Activated CD8-positive, alpha-beta memory T cell treated with anti-CD3 and anti-CD28 coated beads, Interleukin-2, amount 10 ng/mL, durations not matched to agents 7 days and 5 days (primary cell): ENCODE results near the gene DCDC2C. TPM values are rescaled to one million over a fixed set of nuclear protein-coding genes. Genes with fewer than 3 reads are reported as not detected.

ENCODE experiments used
- ATAC-seq: fragments of 150-1000 bp; cut with Tn5 transposase; one replicate; pipeline ENCODE4 v1.10.0; 2021; ENCODE audit warnings: moderate library complexity
- CTCF ChIA-PET: fragments of 350-600 bp; sonication (Branson Sonifier 250); formaldehyde crosslinking; loops from one replicate; lab custom pipeline; 2021; ENCODE audit warnings: antibody characterized with exemption; lab: Charles Lee
- DNase-seq: peaks from one replicate; pipeline ENCODE4 v3.0.0-alpha.2; 2020
- H3K27ac Mint-ChIP-seq: one replicate; pipeline ENCODE4 v1.8.0; 2021; ENCODE audit warnings: mild to moderate bottlenecking, mixed read lengths
- H3K27me3 Mint-ChIP-seq: one replicate; pipeline ENCODE4 v1.8.0; 2021; ENCODE audit warnings: mixed read lengths
- H3K36me3 Mint-ChIP-seq: one replicate; pipeline ENCODE4 v1.8.0; 2021; ENCODE audit warnings: mild to moderate bottlenecking, mixed read lengths
- H3K4me1 Mint-ChIP-seq: one replicate; pipeline ENCODE4 v1.8.0; 2021; ENCODE audit warnings: mixed read lengths
- H3K4me3 Mint-ChIP-seq: one replicate; pipeline ENCODE4 v1.8.0; 2021; ENCODE audit warnings: mild to moderate bottlenecking, moderate library complexity, mixed read lengths
- H3K9me3 Mint-ChIP-seq: one replicate; pipeline ENCODE4 v1.8.0; 2022; ENCODE audit warnings: low read depth, mixed read lengths
- total RNA-seq, 2 experiments: library from RNA; stranded (reverse); gene quantifications; one replicate each; pipeline ENCODE4 v1.2.3, GENCODE V29; 2021

Gene DCDC2C
- total RNA-seq, 2 experiments from 2014 or later: not detected

GRCh38 chr2:3730646-3731045, 27.3 kb downstream of the DCDC2C start:
- Mint-ChIP-seq H3K4me1 (no peaks in the 10 kb centered on the region), H3K9me3 (no peaks in the 10 kb centered on the region), H3K27ac (no peak overlapping the region), H3K36me3 (no peaks in the 10 kb centered on the region), H3K27me3 (peaks cover 2% of the 10 kb centered on the region), H3K4me3 (no peak overlapping the region)
- no peak for ATAC-seq
- CTCF ChIA-PET: interaction anchor here (4.0 kb wide), 1 partner anchor 50 kb away, joined by 28 read pairs; no protein-coding TSS in a partner anchor
- DNase-seq: no peak

GRCh38 chr2:3731829-3732228, 28.5 kb downstream of the DCDC2C start:
- Mint-ChIP-seq H3K9me3 (no peaks in the 10 kb centered on the region), H3K27ac (no peak overlapping the region), H3K36me3 (no peaks in the 10 kb centered on the region), H3K4me1 (no peaks in the 10 kb centered on the region), H3K4me3 (no peak overlapping the region), H3K27me3 (peaks cover 7% of the 10 kb centered on the region)
- DNase-seq (no peak), ATAC-seq (no peak)
- CTCF ChIA-PET: no interaction called here

- DNase-seq: no peak
- no peak overlapping the region for H3K27ac Mint-ChIP-seq
- H3K27me3 Mint-ChIP-seq: peaks cover 11% of the 10 kb centered on the region
- no peaks in the 10 kb centered on the region for H3K4me1 Mint-ChIP-seq
- H3K4me3 Mint-ChIP-seq: no peak overlapping the region
- no peaks in the 10 kb centered on the region for H3K36me3 Mint-ChIP-seq
- CTCF ChIA-PET: no interaction called here
- H3K9me3 Mint-ChIP-seq: no peaks in the 10 kb centered on the region
- no peak for ATAC-seq
Measured at GRCh38 chr2:3736112-3736511, 32.7 kb downstream of the DCDC2C start.

- no peaks in the 10 kb centered on the region for H3K36me3 Mint-ChIP-seq
- H3K4me3 Mint-ChIP-seq: no peak overlapping the region
- H3K9me3 Mint-ChIP-seq: no peaks in the 10 kb centered on the region
- ATAC-seq (no peak), DNase-seq (no peak)
- H3K27me3 Mint-ChIP-seq: peaks cover 12% of the 10 kb centered on the region
- no peaks in the 10 kb centered on the region for H3K4me1 Mint-ChIP-seq
- no peak overlapping the region for H3K27ac Mint-ChIP-seq
- CTCF ChIA-PET: no interaction called here
Measured at GRCh38 chr2:3737128-3737527, 33.8 kb downstream of the DCDC2C start.

- Mint-ChIP-seq H3K9me3 (no peaks in the 10 kb centered on the region), H3K27ac (no peak overlapping the region), H3K4me1 (no peaks in the 10 kb centered on the region), H3K36me3 (no peaks in the 10 kb centered on the region), H3K4me3 (no peak overlapping the region), H3K27me3 (peaks cover 12% of the 10 kb centered on the region)
- CTCF ChIA-PET: no interaction called here
- DNase-seq (no peak), ATAC-seq (no peak)
Measured at GRCh38 chr2:3738454-3738853, 35.1 kb downstream of the DCDC2C start.

GRCh38 chr2:3739313-3739712, 35.9 kb downstream of the DCDC2C start:
- Mint-ChIP-seq H3K27me3 (peaks cover 12% of the 10 kb centered on the region), H3K4me1 (no peaks in the 10 kb centered on the region), H3K36me3 (no peaks in the 10 kb centered on the region), H3K27ac (no peak overlapping the region), H3K9me3 (no peaks in the 10 kb centered on the region), H3K4me3 (no peak overlapping the region)
- DNase-seq (no peak), ATAC-seq (no peak)
- CTCF ChIA-PET: interaction anchor here (1.8 kb wide), 1 partner anchor 41 kb away, joined by 5 read pairs; no protein-coding TSS in a partner anchor

GRCh38 chr2:3741396-3741795, 38.0 kb downstream of the DCDC2C start:
- H3K36me3 Mint-ChIP-seq: no peaks in the 10 kb centered on the region
- no peak for ATAC-seq
- H3K27me3 Mint-ChIP-seq: peaks cover 5% of the 10 kb centered on the region
- DNase-seq: no peak
- no peak overlapping the region for H3K27ac Mint-ChIP-seq
- H3K4me3 Mint-ChIP-seq: no peak overlapping the region
- no peaks in the 10 kb centered on the region for H3K4me1 Mint-ChIP-seq
- CTCF ChIA-PET: interaction anchor here (1.0 kb wide), 1 partner anchor 39 kb away, joined by 3 read pairs; no protein-coding TSS in a partner anchor
- H3K9me3 Mint-ChIP-seq: no peaks in the 10 kb centered on the region

- ATAC-seq (no peak), DNase-seq (no peak)
- no peak overlapping the region for H3K4me3 Mint-ChIP-seq
- no peaks in the 10 kb centered on the region for H3K4me1 Mint-ChIP-seq
- H3K36me3 Mint-ChIP-seq: no peaks in the 10 kb centered on the region
- no peaks in the 10 kb centered on the region for H3K9me3 Mint-ChIP-seq
- H3K27ac Mint-ChIP-seq: no peak overlapping the region
- peaks cover 5% of the 10 kb centered on the region for H3K27me3 Mint-ChIP-seq
- CTCF ChIA-PET: interaction anchor here (1.0 kb wide), 1 partner anchor 39 kb away, joined by 3 read pairs; no protein-coding TSS in a partner anchor
Measured at GRCh38 chr2:3741867-3742602, 38.7 kb downstream of the DCDC2C start.

- Mint-ChIP-seq H3K9me3 (no peaks in the 10 kb centered on the region), H3K4me1 (no peaks in the 10 kb centered on the region), H3K27ac (no peak overlapping the region), H3K4me3 (no peak overlapping the region), H3K36me3 (no peaks in the 10 kb centered on the region), H3K27me3 (peaks cover 5% of the 10 kb centered on the region)
- ATAC-seq (no peak), DNase-seq (no peak)
- CTCF ChIA-PET: interaction anchor here (1.9 kb wide), 1 partner anchor 15 kb away, joined by 7 read pairs; no protein-coding TSS in a partner anchor
Measured at GRCh38 chr2:3742743-3743508, 39.6 kb downstream of the DCDC2C start.

GRCh38 chr2:3743951-3744555, 40.7 kb downstream of the DCDC2C start:
- Mint-ChIP-seq H3K4me1 (no peaks in the 10 kb centered on the region), H3K27me3 (peaks cover 5% of the 10 kb centered on the region), H3K4me3 (no peak overlapping the region), H3K36me3 (no peaks in the 10 kb centered on the region), H3K27ac (no peak overlapping the region), H3K9me3 (no peaks in the 10 kb centered on the region)
- DNase-seq: no peak
- ATAC-seq: no peak
- CTCF ChIA-PET: interaction anchor here (1.9 kb wide), 1 partner anchor 16 kb away, joined by 7 read pairs; no protein-coding TSS in a partner anchor

- H3K9me3 Mint-ChIP-seq: no peaks in the 10 kb centered on the region
- H3K27ac Mint-ChIP-seq: no peak overlapping the region
- H3K4me3 Mint-ChIP-seq: no peak overlapping the region
- no peaks in the 10 kb centered on the region for H3K4me1 Mint-ChIP-seq
- no peaks in the 10 kb centered on the region for H3K36me3 Mint-ChIP-seq
- DNase-seq: no peak
- ATAC-seq: no peak
- CTCF ChIA-PET: interaction anchor here (1.2 kb wide), 1 partner anchor 18 kb away, joined by 3 read pairs; no protein-coding TSS in a partner anchor
- H3K27me3 Mint-ChIP-seq: peaks cover 3% of the 10 kb centered on the region
Measured at GRCh38 chr2:3745920-3746319, 42.5 kb downstream of the DCDC2C start.

- ATAC-seq (no peak), DNase-seq (no peak)
- H3K4me3 Mint-ChIP-seq: no peak overlapping the region
- CTCF ChIA-PET: no interaction called here
- no peaks in the 10 kb centered on the region for H3K36me3 Mint-ChIP-seq
- no peak overlapping the region for H3K27ac Mint-ChIP-seq
- no peaks in the 10 kb centered on the region for H3K4me1 Mint-ChIP-seq
- H3K9me3 Mint-ChIP-seq: no peaks in the 10 kb centered on the region
- H3K27me3 Mint-ChIP-seq: no peaks in the 10 kb centered on the region
Measured at GRCh38 chr2:3747032-3747654, 43.8 kb downstream of the DCDC2C start.

GRCh38 chr2:3747826-3748225, 44.5 kb downstream of the DCDC2C start:
- no peaks in the 10 kb centered on the region for H3K9me3 Mint-ChIP-seq
- no peak overlapping the region for H3K27ac Mint-ChIP-seq
- H3K4me1 Mint-ChIP-seq: no peaks in the 10 kb centered on the region
- CTCF ChIA-PET: no interaction called here
- no peaks in the 10 kb centered on the region for H3K36me3 Mint-ChIP-seq
- ATAC-seq (no peak), DNase-seq (no peak)
- H3K27me3 Mint-ChIP-seq: no peaks in the 10 kb centered on the region
- no peak overlapping the region for H3K4me3 Mint-ChIP-seq
